ENCODE results near the gene DGKG.

Gene DGKG

GRCh38 chr3:186108106-186108940 lies 253.7 kb downstream of the DGKG start:
- no peak for DNase-seq (ENCODE audit: low read depth in 2 of 2)

- DNase-seq (ENCODE audit: low read depth in 2 of 2): peak in 1 of 2 donors; percentile 33
These were observed 254.6 kb downstream of the DGKG start for GRCh38 chr3:186107215-186108105.

DNA sequence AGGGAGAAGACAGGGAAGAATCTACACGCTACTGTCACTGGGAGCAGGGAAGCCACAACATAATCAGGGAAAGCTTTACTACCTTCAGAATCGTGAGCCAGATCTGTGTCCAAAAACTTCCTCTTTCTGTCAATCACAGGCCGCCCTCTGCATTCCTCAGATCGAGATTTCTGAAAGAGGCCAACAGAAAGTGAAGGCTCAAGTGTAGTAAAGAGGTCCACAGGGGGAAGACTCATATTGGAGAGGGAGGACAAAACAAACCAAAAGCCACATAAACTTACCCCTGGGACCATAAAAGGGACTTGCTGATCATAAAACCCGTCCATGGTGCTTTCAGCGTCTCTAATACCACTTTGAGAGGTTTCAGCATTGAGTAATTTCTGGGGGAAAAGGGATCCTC lies 256.5 kb downstream of the DGKG start:
- no peak for DNase-seq (ENCODE audit: low read depth in 2 of 2)

- DNase-seq (ENCODE audit: low read depth in 2 of 2): no peak
These were observed 259.3 kb downstream of the DGKG start for GRCh38 chr3:186102687-186103086.

- no peak for DNase-seq (ENCODE audit: low read depth in 2 of 2)
These were observed 261.6 kb downstream of the DGKG start for GRCh38 chr3:186100398-186100797.

DNA sequence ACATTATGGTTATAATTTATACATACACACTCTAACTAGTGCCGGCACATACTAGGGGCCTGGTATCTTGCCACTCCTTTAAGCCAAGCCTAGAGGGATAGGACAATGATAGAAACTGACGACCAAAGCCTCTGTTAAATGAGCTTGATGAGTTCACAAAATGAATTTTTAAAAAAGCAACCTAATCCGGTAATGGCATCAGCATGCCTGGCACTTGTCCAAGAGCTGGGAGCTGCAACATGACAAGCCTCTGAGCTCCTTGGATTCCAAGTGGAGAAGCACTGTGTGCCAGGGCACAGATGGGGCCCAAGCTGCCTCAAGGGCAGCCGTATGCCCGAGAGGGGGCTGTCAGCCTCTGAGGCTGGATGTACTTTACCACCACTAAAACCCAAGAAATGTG lies 262.9 kb downstream of the DGKG start:
- DNase-seq (ENCODE audit: low read depth in 2 of 2): no peak

DNA sequence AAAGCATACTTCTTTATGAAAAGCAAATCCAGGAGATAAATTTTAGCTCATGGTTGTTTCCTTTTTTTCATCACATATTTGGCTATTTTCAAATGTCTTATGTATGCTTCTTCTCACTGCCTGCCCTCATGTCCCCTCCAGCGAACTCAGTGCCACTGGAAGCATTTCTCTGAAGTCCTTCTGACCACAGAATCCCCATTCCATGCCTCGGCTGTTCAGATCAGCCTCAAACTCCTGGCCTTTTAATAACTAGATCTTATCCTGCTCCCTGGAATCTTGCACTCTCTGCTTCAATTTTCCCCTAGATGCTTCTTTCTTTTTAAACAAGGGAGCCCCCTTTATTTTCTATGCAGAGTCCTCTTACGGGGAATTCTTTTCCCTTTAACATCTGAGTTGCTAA lies 263.3 kb downstream of the DGKG start:
- no peak for DNase-seq (ENCODE audit: low read depth in 2 of 2)

DNA sequence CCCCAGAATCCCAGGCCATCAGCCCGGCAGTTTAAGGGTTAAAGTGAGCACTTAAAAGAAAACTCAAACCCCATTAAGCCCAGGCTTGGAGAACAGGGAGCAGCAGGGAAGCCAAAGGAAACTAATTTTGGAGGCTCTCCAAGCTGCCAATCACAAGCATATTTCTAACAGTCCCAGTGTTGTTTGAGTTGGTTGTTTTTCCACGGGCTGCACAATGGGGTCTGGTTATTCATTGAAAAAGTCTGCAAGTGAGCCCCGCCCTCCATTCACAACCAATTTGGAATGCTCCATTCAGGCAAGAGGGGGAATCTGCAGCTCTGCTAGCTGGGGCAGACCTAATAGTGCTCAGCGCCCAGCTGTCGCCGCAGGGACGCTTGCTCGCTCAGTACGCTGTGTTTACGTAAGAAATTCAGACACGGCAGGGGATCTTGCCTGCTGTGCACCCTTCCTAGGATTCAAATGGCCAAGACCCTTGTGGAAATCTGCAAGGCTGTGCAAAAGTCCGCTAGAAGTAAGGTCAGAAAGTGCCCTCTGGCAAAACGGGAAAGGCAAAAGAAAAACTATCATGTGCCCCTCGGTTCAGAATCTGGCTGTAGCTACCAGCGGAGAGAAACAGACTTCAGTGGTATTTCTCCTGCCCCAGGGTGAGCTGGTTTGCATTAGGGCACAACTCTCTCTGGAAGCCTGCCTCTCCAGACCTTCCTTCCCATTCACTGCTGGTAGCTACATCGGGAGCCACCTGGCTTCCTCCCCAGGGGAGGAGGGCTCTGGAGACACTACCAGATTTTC lies 264.2 kb downstream of the DGKG start:
- DNase-seq (ENCODE audit: low read depth in 2 of 2): no peak

DNA sequence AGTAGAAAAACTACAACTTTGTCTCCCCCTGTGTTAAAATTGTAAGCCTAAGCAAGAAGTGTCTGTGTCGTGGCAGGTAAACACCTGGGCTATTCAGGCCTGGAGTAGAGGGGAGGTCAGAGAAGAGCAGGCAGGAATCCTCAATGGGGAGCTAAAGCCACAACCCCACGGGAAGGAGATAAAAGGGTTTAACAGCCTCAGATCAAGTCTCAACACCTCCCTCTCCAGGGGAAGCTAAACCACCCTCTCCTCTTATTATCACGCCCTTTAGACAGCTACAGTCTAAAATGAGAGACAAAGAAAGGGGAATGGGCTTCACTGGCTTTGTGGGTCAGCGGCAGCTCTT lies 264.7 kb downstream of the DGKG start:
- DNase-seq (ENCODE audit: low read depth in 2 of 2): no peak
